NCI-H2029 treated with DMSO at 0.1 percent for 48 hours (cell line): ENCODE results near the gene APCDD1L.
"Not testable (repeated sequence)": the region's sequence is repeated elsewhere in the genome, so short reads cannot be mapped to it uniquely, and the experiment has no call there.

Source experiments
- DNase-seq: peaks from one replicate; lab custom pipeline; 2025; lab: John Stamatoyannopoulos, UW

The APCDD1L gene

GRCh38 chr20:58513580-58514285 is 1.5 kb downstream of the APCDD1L start:
- no peak for DNase-seq

- no peak for DNase-seq
These were observed 2.2 kb downstream of the APCDD1L start for GRCh38 chr20:58512808-58513552.

- no peak for DNase-seq
These were observed 3.3 kb downstream of the APCDD1L start for GRCh38 chr20:58511861-58512260.

- DNase-seq = no peak
These were observed 3.8 kb downstream of the APCDD1L start for GRCh38 chr20:58511364-58511763.

GRCh38 chr20:58510921-58511320 is 4.3 kb downstream of the APCDD1L start:
- no peak for DNase-seq

GRCh38 chr20:58508762-58509395 is 6.3 kb downstream of the APCDD1L start:
- DNase-seq = no peak

- DNase-seq = not testable (repeated sequence)
These were observed 8.2 kb downstream of the APCDD1L start for GRCh38 chr20:58506999-58507398.

GRCh38 chr20:58504566-58504965 is 10.6 kb downstream of the APCDD1L start:
- DNase-seq = no peak

GRCh38 chr20:58503668-58504067 is 11.5 kb downstream of the APCDD1L start:
- DNase-seq = no peak

GRCh38 chr20:58500256-58500655 is 14.9 kb downstream of the APCDD1L start:
- no peak for DNase-seq

- DNase-seq = no peak
These were observed 16.6 kb downstream of the APCDD1L start for GRCh38 chr20:58498470-58499068.

GRCh38 chr20:58497724-58498469 is 17.3 kb downstream of the APCDD1L start:
- no peak for DNase-seq

- no peak for DNase-seq
These were observed 18.0 kb downstream of the APCDD1L start for GRCh38 chr20:58497076-58497641.

- no peak for DNase-seq
These were observed 18.8 kb downstream of the APCDD1L start for GRCh38 chr20:58496429-58496769.

- no peak for DNase-seq
These were observed 19.4 kb downstream of the APCDD1L start for GRCh38 chr20:58495623-58496428.

- DNase-seq = no peak
These were observed 20.1 kb downstream of the APCDD1L start for GRCh38 chr20:58494923-58495622.

- no peak for DNase-seq
These were observed 22.2 kb downstream of the APCDD1L start for GRCh38 chr20:58492795-58493524.

GRCh38 chr20:58492074-58492718 is 23.0 kb downstream of the APCDD1L start:
- no peak for DNase-seq

- DNase-seq = no peak
These were observed 29.0 kb downstream of the APCDD1L start for GRCh38 chr20:58486207-58486606.
